Right atrium auricular region (tissue), 2 donors: ENCODE results near the gene BCL10. TPM values are rescaled to one million over a fixed set of nuclear protein-coding genes. Genes with fewer than 3 reads are reported as not detected.

Experiments
- DNase-seq: peaks from one replicate; pipeline ENCODE4 v3.0.0-alpha.2; 2019; ENCODE audit warnings: low spot score
- H3K27ac ChIP-seq, 2 donors: fragments of 200-600 bp; sonication (generic); 1 replicate in 1 of 2; 2 replicates in 1 of 2; pipeline ENCODE4 v1.5.1; 2016 to 2019
- H3K27me3 ChIP-seq, 2 donors: fragments of 200-600 bp; sonication (generic); one replicate each; pipeline versions ENCODE4 v1.5.1 to v1.6.0; 2017 to 2019
- H3K36me3 ChIP-seq: fragments of 200-600 bp; sonication (generic); one replicate; pipeline ENCODE4 v1.5.1; 2016
- H3K4me1 ChIP-seq, 2 donors: fragments of 200-600 bp; sonication (generic); one replicate each; pipeline versions ENCODE4 v1.5.1 to v1.6.0; 2017 to 2019
- H3K4me3 ChIP-seq, 2 donors: fragments of 200-600 bp; sonication (generic); 1 replicate in 1 of 2; 2 replicates in 1 of 2; pipeline ENCODE4 v1.5.1; 2017 to 2019; ENCODE audit warnings: mild to moderate bottlenecking in 1 of 2, moderate library complexity in 1 of 2
- H3K9me3 ChIP-seq, 2 donors: fragments of 200-600 bp; sonication (generic); one replicate each; pipeline ENCODE4 v1.5.1; 2019
- CTCF ChIP-seq, 2 donors: fragments of 200-600 bp; sonication (generic); IDR thresholded peaks; one replicate each; pipeline ENCODE4 v1.5.1; 2019; ENCODE audit warnings: antibody characterized with exemption in 2 of 2
- total RNA-seq, 2 donors: library from RNA; depleted of rRNA; stranded (reverse); fragments of >200 nt; gene quantifications; one replicate each; pipeline ENCODE4 v1.1.0, GENCODE V29; 2016

The BCL10 gene
- total RNA-seq, 2 donors from 2014 or later: 7.5 to 8.0 TPM

- Histone ChIP-seq H3K27me3 (no peaks in the 10 kb centered on the region), H3K4me1 (peaks cover 0 to 50% of the 10 kb centered on the region in 2 donors), H3K4me3 (no peak overlapping the region), H3K36me3 (no peaks in the 10 kb centered on the region), H3K9me3 (no peaks in the 10 kb centered on the region), H3K27ac (peak overlapping the region; percentile 81 to 82)
- DNase-seq: no peak
- no peak for TF ChIP-seq CTCF (IDR thresholded peaks at IDR 0.05)
These were observed 39.4 kb upstream of the BCL10 start for GRCh38 chr1:85315789-85316188.

GRCh38 chr1:85314726-85315125, 38.3 kb upstream of the BCL10 start:
- peak overlapping the region; percentile 81 to 82 for H3K27ac ChIP-seq
- H3K4me1 ChIP-seq: peaks cover 0 to 46% of the 10 kb centered on the region in 2 donors
- no peak for DNase-seq
- no peak overlapping the region for H3K4me3 ChIP-seq
- H3K27me3 ChIP-seq: no peaks in the 10 kb centered on the region
- H3K9me3 ChIP-seq: no peaks in the 10 kb centered on the region
- TF ChIP-seq CTCF (IDR thresholded peaks at IDR 0.05): no peak
- no peaks in the 10 kb centered on the region for H3K36me3 ChIP-seq

- no peak for DNase-seq
- Histone ChIP-seq H3K36me3 (no peaks in the 10 kb centered on the region), H3K4me1 (peaks cover 0 to 46% of the 10 kb centered on the region in 2 donors)
These were observed 37.7 kb upstream of the BCL10 start for GRCh38 chr1:85313888-85314696.

GRCh38 chr1:85311818-85312217, 35.4 kb upstream of the BCL10 start:
- Histone ChIP-seq H3K27me3 (no peaks in the 10 kb centered on the region), H3K36me3 (no peaks in the 10 kb centered on the region), H3K4me3 (no peak overlapping the region), H3K9me3 (no peaks in the 10 kb centered on the region), H3K4me1 (peaks cover 0 to 47% of the 10 kb centered on the region in 2 donors), H3K27ac (no peak overlapping the region)
- no peak for DNase-seq
- TF ChIP-seq CTCF (IDR thresholded peaks at IDR 0.05): no peak

More at GRCh38 chr1:85313888-85314696, 37.7 kb upstream of the BCL10 start:
- no peak for TF ChIP-seq CTCF (IDR thresholded peaks at IDR 0.05)
- Histone ChIP-seq H3K27ac (peak overlapping the region; percentile 81 to 82), H3K9me3 (no peaks in the 10 kb centered on the region), H3K27me3 (no peaks in the 10 kb centered on the region), H3K4me3 (no peak overlapping the region)

- no peak overlapping the region for H3K4me3 ChIP-seq
- H3K36me3 ChIP-seq: no peaks in the 10 kb centered on the region
- no peaks in the 10 kb centered on the region for H3K27me3 ChIP-seq
- no peaks in the 10 kb centered on the region for H3K9me3 ChIP-seq
- no peak overlapping the region for H3K27ac ChIP-seq
- H3K4me1 ChIP-seq: peaks cover 0 to 19% of the 10 kb centered on the region in 2 donors
- DNase-seq: no peak
- TF ChIP-seq CTCF (IDR thresholded peaks at IDR 0.05): no peak
These were observed 32.5 kb upstream of the BCL10 start for GRCh38 chr1:85308833-85309350.
